Colonic mucosa (tissue), 4 donors: ENCODE results near the gene BRD3OS. TPM values are rescaled to one million over a fixed set of nuclear protein-coding genes. Genes with fewer than 3 reads are reported as not detected.
"Not testable (repeated sequence)": the region's sequence is repeated elsewhere in the genome, so short reads cannot be mapped to it uniquely, and the experiment has no call there.

Experiments
- DNase-seq: peaks from one replicate; pipeline ENCODE4 v3.0.0-alpha.2; 2020
- H3K27ac ChIP-seq: fragments of 200-600 bp; one replicate; pipeline ENCODE4 v1.8.0; 2021
- H3K27me3 ChIP-seq: fragments of 200-600 bp; one replicate; pipeline ENCODE4 v1.8.0; 2021
- H3K36me3 ChIP-seq: fragments of 200-600 bp; one replicate; pipeline ENCODE4 v1.8.0; 2021
- H3K4me1 ChIP-seq: fragments of 200-600 bp; one replicate; pipeline ENCODE4 v1.8.0; 2021; ENCODE audit warnings: mild to moderate bottlenecking
- H3K4me3 ChIP-seq: fragments of 200-600 bp; one replicate; pipeline ENCODE4 v1.8.0; 2021
- H3K9ac ChIP-seq, 2 donors: one replicate each; pipeline ENCODE4 v1.7.0; 2013; ENCODE audit warnings: control low read depth in 2 of 2, low read depth in 2 of 2, low read length in 2 of 2
- H3K9me3 ChIP-seq: fragments of 200-600 bp; one replicate; pipeline ENCODE4 v1.8.0; 2021
- CTCF ChIP-seq: fragments of 200-600 bp; IDR thresholded peaks from one replicate; pipeline ENCODE4 v1.8.0; 2022; ENCODE audit warnings: antibody characterized with exemption, mild to moderate bottlenecking
- intact Hi-C: fragments of 100-400 bp; cut with DNase I; formaldehyde crosslinking; loops from one replicate; pipeline ENCODE4 v1.14.1; 2022
- total RNA-seq, 2 donors: library from RNA; stranded (reverse); fragmentation: NEBNext Ultra II Directional in 1 of 2; extraction: Animal tissue kit (Norgen Biotek cat#: 25700) in 1 of 2; gene quantifications; one replicate each; pipeline ENCODE4 v1.2.1, GENCODE V29; 2021
- donor health status: healthy.
- donor health status: DM: no; HTN: no; CAD: no.
- donor health status: DM: no; HTN: no; CAD: no.

BRD3OS gene
- total RNA-seq, 2 donors from 2014 or later = 5.2 to 6.9 TPM

GRCh38 chr9:133987446-133987788 is 37.9 kb upstream of the BRD3OS start:
- H3K36me3 ChIP-seq = no peaks in the 10 kb centered on the region
- DNase-seq = no peak

GRCh38 chr9:133987946-133988665 is 37.2 kb upstream of the BRD3OS start:
- Histone ChIP-seq H3K9ac (no peak overlapping the region), H3K9me3 (no peaks in the 10 kb centered on the region), H3K27me3 (no peaks in the 10 kb centered on the region), H3K4me3 (no peak overlapping the region), H3K27ac (no peak overlapping the region), H3K36me3 (no peaks in the 10 kb centered on the region), H3K4me1 (no peaks in the 10 kb centered on the region)
- intact Hi-C loops = no loop called here
- no peak for DNase-seq
- TF ChIP-seq CTCF = no peak

More at GRCh38 chr9:133987446-133987788, 37.9 kb upstream of the BRD3OS start:
- no peak overlapping the region for H3K4me3 ChIP-seq
- H3K27ac ChIP-seq = no peak overlapping the region
- intact Hi-C loops = no loop called here
- no peaks in the 10 kb centered on the region for H3K27me3 ChIP-seq
- no peaks in the 10 kb centered on the region for H3K9me3 ChIP-seq
- TF ChIP-seq CTCF = no peak
- no peak overlapping the region for H3K9ac ChIP-seq
- no peaks in the 10 kb centered on the region for H3K4me1 ChIP-seq

- DNase-seq, H3K4me3 ChIP-seq, H3K9me3 ChIP-seq, H3K27ac ChIP-seq, H3K9ac ChIP-seq, H3K4me1 ChIP-seq, H3K36me3 ChIP-seq, H3K27me3 ChIP-seq, intact Hi-C loops: not testable (repeated sequence)
Observed at GRCh38 chr9:133988771-133989170, 36.5 kb upstream of the BRD3OS start.

- intact Hi-C loops = no loop called here
- no peaks in the 10 kb centered on the region for H3K9me3 ChIP-seq
Observed at GRCh38 chr9:133989625-133990365, 35.5 kb upstream of the BRD3OS start.

GRCh38 chr9:133990366-133991213 is 34.7 kb upstream of the BRD3OS start:
- no peak overlapping the region for H3K27ac ChIP-seq
- peaks cover 8% of the 10 kb centered on the region for H3K4me1 ChIP-seq
- DNase-seq = peak; percentile 73
- TF ChIP-seq CTCF = no peak
- no peaks in the 10 kb centered on the region for H3K36me3 ChIP-seq
- H3K9ac ChIP-seq = peak overlapping the region; percentile 68 to 82
- no peaks in the 10 kb centered on the region for H3K9me3 ChIP-seq
- H3K27me3 ChIP-seq = no peaks in the 10 kb centered on the region
- peak overlapping the region; percentile 59 for H3K4me3 ChIP-seq
- intact Hi-C loops = no loop called here

More at GRCh38 chr9:133989625-133990365, 35.5 kb upstream of the BRD3OS start:
- Histone ChIP-seq H3K36me3 (no peaks in the 10 kb centered on the region), H3K27me3 (no peaks in the 10 kb centered on the region), H3K4me3 (peak overlapping the region; percentile 59), H3K27ac (no peak overlapping the region), H3K9ac (peak overlapping the region in 1 of 2 donors; percentile 47), H3K4me1 (peaks cover 8% of the 10 kb centered on the region)
- no peak for DNase-seq
- no peak for TF ChIP-seq CTCF
